HG03575 (cell line): ENCODE measurements around the gene GARIN5B.

ENCODE experiments used
- ATAC-seq: cut with Tn5 transposase; IDR thresholded peaks from one replicate; pipeline ENCODE4 v1.9.1; 2021; ENCODE audit not compliant: unreplicated experiment, insufficient number of reproducible peaks, low FRiP score; ENCODE audit errors: extremely low read depth

The GARIN5B gene

GRCh38 chr19:55373306-55373992 lies 10.4 kb upstream of the GARIN5B start:
- no peak for ATAC-seq

GRCh38 chr19:55372316-55373081 lies 9.4 kb upstream of the GARIN5B start:
- no peak for ATAC-seq

GRCh38 chr19:55370305-55370988 lies 7.4 kb upstream of the GARIN5B start, which contains the start of gene IL11:
IL11 (minus strand) TSS chr19:55370463; CDS start chr19:55370310, 153 bp downstream.
- no peak for ATAC-seq

- no peak for ATAC-seq
These were observed 6.7 kb upstream of the GARIN5B start for GRCh38 chr19:55369653-55370304.

- no peak for ATAC-seq
These were observed 5.9 kb upstream of the GARIN5B start for GRCh38 chr19:55368701-55369563.

GRCh38 chr19:55368106-55368505 lies 5.0 kb upstream of the GARIN5B start:
- no peak for ATAC-seq

- ATAC-seq = no peak
These were observed 3.7 kb upstream of the GARIN5B start for GRCh38 chr19:55366790-55367189.

GRCh38 chr19:55365964-55366363 lies 2.9 kb upstream of the GARIN5B start:
- ATAC-seq = no peak

- no peak for ATAC-seq
These were observed 2.2 kb upstream of the GARIN5B start for GRCh38 chr19:55365245-55365644.

- no peak for ATAC-seq
These were observed 678 bp downstream of the GARIN5B start for GRCh38 chr19:55362174-55362989.

GRCh38 chr19:55360902-55361301 lies 2.2 kb downstream of the GARIN5B start:
- no peak for ATAC-seq

GRCh38 chr19:55358943-55359908 lies 3.8 kb downstream of the GARIN5B start:
- ATAC-seq = no peak

GRCh38 chr19:55358493-55358892 lies 4.6 kb downstream of the GARIN5B start:
- ATAC-seq = no peak

GRCh38 chr19:55355213-55355821 lies 7.7 kb downstream of the GARIN5B start:
- no peak for ATAC-seq

GRCh38 chr19:55354698-55355212 lies 8.3 kb downstream of the GARIN5B start, which contains the start of gene COX6B2:
COX6B2 (minus strand) TSS chr19:55354719; CDS start chr19:55354521, 198 bp downstream.
- ATAC-seq = no peak
